Parathyroid adenoma (tissue), 2 donors: ENCODE results near the gene SLC2A5.

Source experiments
- H2AFZ ChIP-seq: fragments of 300-600 bp; sonication (generic); one replicate; pipeline ENCODE4 v1.7.0; 2017; ENCODE audit warnings: antibody characterized with exemption, mild to moderate bottlenecking
- H3K27ac ChIP-seq: fragments of 300-600 bp; sonication (generic); one replicate; pipeline ENCODE4 v1.7.0; 2017
- H3K27me3 ChIP-seq: fragments of 300-600 bp; sonication (generic); one replicate; pipeline ENCODE4 v1.7.0; 2017; ENCODE audit warnings: low read length; ENCODE audit not compliant: control insufficient read depth, insufficient read depth
- H3K36me3 ChIP-seq: fragments of 300-600 bp; sonication (generic); one replicate; pipeline ENCODE4 v1.7.0; 2017; ENCODE audit warnings: low read length; ENCODE audit not compliant: control insufficient read depth, insufficient read depth
- H3K4me1 ChIP-seq: fragments of 300-600 bp; sonication (generic); one replicate; pipeline ENCODE4 v1.7.0; 2017; ENCODE audit warnings: control low read depth
- H3K4me2 ChIP-seq: fragments of 300-600 bp; sonication (generic); one replicate; pipeline ENCODE4 v1.7.0; 2017; ENCODE audit warnings: low read length
- H3K4me3 ChIP-seq: fragments of 300-600 bp; sonication (generic); one replicate; pipeline ENCODE4 v1.7.0; 2017; ENCODE audit warnings: low read depth, low read length
- H3K79me2 ChIP-seq: fragments of 300-600 bp; sonication (generic); one replicate; pipeline ENCODE4 v1.7.0; 2017; ENCODE audit warnings: control low read depth
- H3K9ac ChIP-seq: fragments of 300-600 bp; sonication (generic); one replicate; pipeline ENCODE4 v1.7.0; 2017; ENCODE audit warnings: mild to moderate bottlenecking
- H3K9me3 ChIP-seq: fragments of 300-600 bp; sonication (generic); one replicate; pipeline ENCODE4 v1.7.0; 2017; ENCODE audit warnings: low read length; ENCODE audit not compliant: control insufficient read depth
- TF ChIP-seq, protein P1 (sequence below): fragments of 300-600 bp; sonication (generic); IDR thresholded peaks from one replicate; pipeline ENCODE4 v1.7.0; 2017; ENCODE audit warnings: antibody characterized with exemption, mild to moderate bottlenecking
- donor health status: primary hyperparathyroidism.

The SLC2A5 gene

DNA sequence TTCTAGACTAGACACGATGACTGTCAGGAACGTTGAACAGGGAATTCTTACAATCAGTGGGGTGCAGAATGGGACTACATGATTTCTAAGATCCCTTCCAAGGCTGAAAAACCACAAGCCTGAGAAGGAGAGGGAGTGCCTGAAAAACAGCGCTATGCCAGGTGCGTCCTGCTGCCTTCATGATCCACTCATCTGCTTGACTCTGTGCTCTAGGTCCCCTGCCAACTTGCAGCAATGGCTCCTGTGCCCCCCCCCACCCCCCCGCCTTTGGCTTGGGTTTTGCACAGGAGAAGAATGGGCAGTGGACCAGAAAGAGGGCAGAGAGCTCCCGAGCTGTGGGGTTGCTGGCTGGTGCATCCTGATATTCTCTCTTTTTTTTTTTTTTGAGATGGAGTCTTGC is 49.1 kb downstream of the SLC2A5 start:
- no peaks in the 10 kb centered on the region for H3K36me3 ChIP-seq
- H3K79me2 ChIP-seq, result no peaks in the 10 kb centered on the region
- H3K4me2 ChIP-seq, result no peak overlapping the region
- no peaks in the 10 kb centered on the region for H3K27me3 ChIP-seq
- H3K4me3 ChIP-seq, result no peak overlapping the region
- no peak overlapping the region for H3K27ac ChIP-seq
- H2AFZ ChIP-seq, result no peak overlapping the region
- no peaks in the 10 kb centered on the region for H3K9me3 ChIP-seq
- TF ChIP-seq, protein P1, sequence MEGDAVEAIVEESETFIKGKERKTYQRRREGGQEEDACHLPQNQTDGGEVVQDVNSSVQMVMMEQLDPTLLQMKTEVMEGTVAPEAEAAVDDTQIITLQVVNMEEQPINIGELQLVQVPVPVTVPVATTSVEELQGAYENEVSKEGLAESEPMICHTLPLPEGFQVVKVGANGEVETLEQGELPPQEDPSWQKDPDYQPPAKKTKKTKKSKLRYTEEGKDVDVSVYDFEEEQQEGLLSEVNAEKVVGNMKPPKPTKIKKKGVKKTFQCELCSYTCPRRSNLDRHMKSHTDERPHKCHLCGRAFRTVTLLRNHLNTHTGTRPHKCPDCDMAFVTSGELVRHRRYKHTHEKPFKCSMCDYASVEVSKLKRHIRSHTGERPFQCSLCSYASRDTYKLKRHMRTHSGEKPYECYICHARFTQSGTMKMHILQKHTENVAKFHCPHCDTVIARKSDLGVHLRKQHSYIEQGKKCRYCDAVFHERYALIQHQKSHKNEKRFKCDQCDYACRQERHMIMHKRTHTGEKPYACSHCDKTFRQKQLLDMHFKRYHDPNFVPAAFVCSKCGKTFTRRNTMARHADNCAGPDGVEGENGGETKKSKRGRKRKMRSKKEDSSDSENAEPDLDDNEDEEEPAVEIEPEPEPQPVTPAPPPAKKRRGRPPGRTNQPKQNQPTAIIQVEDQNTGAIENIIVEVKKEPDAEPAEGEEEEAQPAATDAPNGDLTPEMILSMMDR, result no peak
- H3K4me1 ChIP-seq, result no peaks in the 10 kb centered on the region
- no peak overlapping the region for H3K9ac ChIP-seq

DNA sequence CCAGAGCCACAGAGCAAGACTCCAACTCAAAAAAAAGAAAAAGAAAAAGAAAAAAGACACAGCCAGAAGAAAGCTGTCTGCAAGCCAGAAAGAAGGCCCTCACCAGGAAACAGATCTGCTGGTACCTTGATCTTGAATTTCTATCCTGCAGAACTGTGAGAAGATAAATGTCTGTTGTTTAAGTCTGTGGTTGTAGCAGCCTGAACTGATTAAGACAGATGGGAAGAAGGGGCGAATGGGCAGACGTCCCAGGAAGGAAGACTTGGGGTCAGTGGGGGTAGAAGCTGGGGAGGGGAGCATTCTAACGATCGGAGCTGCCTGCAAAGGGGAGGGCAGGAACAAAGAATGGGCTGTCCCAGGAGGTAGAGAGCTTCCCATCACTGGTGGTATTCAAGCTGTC is 49.5 kb downstream of the SLC2A5 start:
- TF ChIP-seq, protein P1, result no peak
- H3K4me1 ChIP-seq, result no peaks in the 10 kb centered on the region
- H3K9ac ChIP-seq, result no peak overlapping the region
- H3K4me3 ChIP-seq, result no peak overlapping the region
- no peak overlapping the region for H2AFZ ChIP-seq
- H3K36me3 ChIP-seq, result no peaks in the 10 kb centered on the region
- no peak overlapping the region for H3K27ac ChIP-seq
- H3K9me3 ChIP-seq, result no peaks in the 10 kb centered on the region
- no peaks in the 10 kb centered on the region for H3K27me3 ChIP-seq
- no peaks in the 10 kb centered on the region for H3K79me2 ChIP-seq
- H3K4me2 ChIP-seq, result no peak overlapping the region

DNA sequence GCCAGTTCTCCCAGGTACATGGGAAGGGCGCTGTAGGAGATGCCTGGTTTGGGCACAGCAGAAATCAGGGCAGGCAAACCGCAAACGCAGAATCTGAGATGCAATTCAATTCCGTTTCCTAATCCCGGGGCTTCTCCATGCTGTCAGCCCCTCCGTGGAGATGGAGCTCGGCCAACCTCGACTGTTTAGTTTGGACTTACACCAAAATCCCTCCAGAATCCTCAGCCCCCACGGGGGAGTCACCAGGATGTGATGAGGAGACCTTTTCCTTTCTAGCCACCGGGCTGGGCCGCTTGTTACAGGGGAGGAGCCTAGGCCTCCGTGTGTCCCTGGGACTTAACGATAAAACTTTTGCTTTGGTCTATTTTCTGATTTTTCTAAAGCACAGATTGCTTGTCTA is 51.1 kb downstream of the SLC2A5 start:
- H3K79me2 ChIP-seq, result no peaks in the 10 kb centered on the region
- TF ChIP-seq, protein P1, result no peak
- no peak overlapping the region for H2AFZ ChIP-seq
- no peaks in the 10 kb centered on the region for H3K4me1 ChIP-seq
- H3K36me3 ChIP-seq, result no peaks in the 10 kb centered on the region
- no peak overlapping the region for H3K4me3 ChIP-seq
- H3K4me2 ChIP-seq, result no peak overlapping the region
- H3K27ac ChIP-seq, result no peak overlapping the region
- H3K9me3 ChIP-seq, result no peaks in the 10 kb centered on the region
- H3K9ac ChIP-seq, result no peak overlapping the region
- no peaks in the 10 kb centered on the region for H3K27me3 ChIP-seq

DNA sequence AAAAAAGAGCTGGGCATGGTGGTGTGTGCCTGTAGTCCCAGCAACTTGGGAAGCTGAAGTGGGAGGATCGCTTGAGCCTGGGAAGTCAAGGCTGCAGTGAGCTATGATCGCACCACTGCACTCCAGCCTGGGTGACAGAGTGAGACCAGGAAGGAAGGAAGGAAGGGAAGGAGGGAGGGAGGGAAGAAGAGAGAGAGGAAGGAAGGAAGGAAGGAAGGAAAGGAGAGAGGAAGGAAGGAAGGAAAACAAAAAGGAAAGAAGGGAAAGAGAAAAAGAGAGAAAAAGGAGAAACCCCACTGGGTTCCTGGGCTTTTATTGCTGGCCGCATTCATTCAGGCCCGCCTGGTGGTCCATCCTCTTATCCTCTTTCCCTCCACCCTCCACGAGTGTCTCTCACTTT is 53.0 kb downstream of the SLC2A5 start:
- Histone ChIP-seq H3K4me3 (no peak overlapping the region), H3K9ac (no peak overlapping the region), H3K79me2 (no peaks in the 10 kb centered on the region)

More for the DNA sequence above, 53.0 kb downstream of the SLC2A5 start:
- Histone ChIP-seq H3K4me1 (no peaks in the 10 kb centered on the region), H3K9me3 (no peaks in the 10 kb centered on the region), H3K27me3 (no peaks in the 10 kb centered on the region), H2AFZ (no peak overlapping the region), H3K4me2 (no peak overlapping the region), H3K27ac (no peak overlapping the region), H3K36me3 (no peaks in the 10 kb centered on the region)
- TF ChIP-seq, protein P1, result no peak
